Mesodermal cell (in vitro differentiated cells): ENCODE measurements around the gene PCNX3. TPM values are rescaled to one million over a fixed set of nuclear protein-coding genes. Genes with fewer than 3 reads are reported as not detected.

Source experiments
- H3K27ac ChIP-seq: 2 replicates; pipeline ENCODE4 v1.7.0; 2013; ENCODE audit warnings: mild to moderate bottlenecking, low read depth, low read length, moderate library complexity; ENCODE audit not compliant: severe bottlenecking
- H3K36me3 ChIP-seq: 2 replicates; pipeline ENCODE4 v1.7.1; 2013; ENCODE audit warnings: mild to moderate bottlenecking, low read length, moderate library complexity; ENCODE audit not compliant: control insufficient read depth, insufficient read depth
- H3K4me1 ChIP-seq: one replicate; pipeline ENCODE4 v1.7.1; 2013; ENCODE audit warnings: mild to moderate bottlenecking, low read length; ENCODE audit not compliant: insufficient read depth, control insufficient read depth, poor library complexity, severe bottlenecking
- H3K4me3 ChIP-seq: 2 replicates; pipeline ENCODE4 v1.7.0; 2013; ENCODE audit warnings: low read length, control low read depth, mild to moderate bottlenecking; ENCODE audit not compliant: insufficient read depth, poor library complexity, severe bottlenecking; ENCODE audit errors: extremely low read depth
- H3K9me3 ChIP-seq: 2 replicates; pipeline ENCODE4 v1.7.1; 2013; ENCODE audit warnings: mild to moderate bottlenecking, low read length, moderate library complexity; ENCODE audit not compliant: control insufficient read depth
- WGBS, 2 experiments: methylation state at CpG; one replicate each; pipeline ENCODE4 v1.1.5; 2013; ENCODE audit warnings: missing lambda C conversion rate in 2 of 2; ENCODE audit not compliant: insufficient coverage in 2 of 2; 5-methylcytosine and 5-hydroxymethylcytosine counted together
- polyA plus RNA-seq, 2 experiments: library from polyadenylated mRNA; stranded (reverse); fragments of 50-300 nt; gene quantifications; one replicate each; pipeline ENCODE4 v1.2.3, GENCODE V29; 2013

The PCNX3 gene
- polyA plus RNA-seq (2013, experiment 1 of 2), result 25.5 TPM
- polyA plus RNA-seq (2013, experiment 2 of 2), result 21.0 TPM

GRCh38 chr11:65615229-65615949 is at the start of gene PCNX3:
Gene PCNX3, plus strand, starts transcription at chr11:65615776. Its CDS starts 536 bp downstream, at chr11:65616312.
- WGBS, 2 experiments, result 0 to 1% methylated on average over 43 to 55 of the region's 55 CpGs

DNA sequence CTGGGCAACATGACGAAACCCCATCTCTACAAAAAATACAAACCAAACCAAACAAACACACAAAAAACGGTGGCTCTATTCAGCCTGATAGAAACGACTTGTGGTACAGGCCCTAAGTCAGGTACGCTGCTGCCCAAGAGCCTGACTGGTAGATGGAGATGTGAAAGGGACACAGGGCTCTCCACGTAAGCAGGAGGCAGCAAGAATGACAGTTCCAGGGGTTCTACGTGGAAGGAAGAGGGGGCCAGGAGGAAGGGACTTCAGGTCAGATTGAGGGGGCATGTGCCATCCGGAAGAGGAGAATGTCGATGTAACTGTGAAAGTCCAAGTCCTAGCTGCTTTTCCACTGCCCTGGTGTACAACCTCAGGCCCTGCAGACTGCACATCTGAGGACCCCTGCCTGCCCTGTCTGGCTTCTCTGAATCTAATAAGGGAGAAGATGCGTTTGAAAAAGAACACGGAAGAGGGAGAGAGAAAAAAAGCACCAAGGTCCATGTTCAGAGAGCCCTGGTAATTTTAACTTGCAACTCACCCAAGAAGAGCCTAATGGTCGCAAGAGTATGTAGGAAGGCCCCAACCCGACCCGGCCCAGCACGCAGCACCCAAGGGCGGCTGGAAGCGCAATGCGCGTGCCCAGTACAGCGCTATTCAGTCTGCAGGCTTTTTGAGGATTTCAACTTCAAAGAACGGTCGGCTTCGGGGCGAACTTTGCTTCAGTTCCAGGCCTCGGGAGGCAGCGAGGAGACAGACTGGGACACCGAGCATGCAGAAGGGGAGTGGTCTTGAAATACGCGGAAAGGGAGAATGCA is 46.2 kb upstream of the PCNX3 start:
- H3K4me3 ChIP-seq, result peak overlapping the region; percentile 96
- peak overlapping the region; percentile 87 for H3K27ac ChIP-seq
- H3K4me1 ChIP-seq, result peaks cover 27% of the 10 kb centered on the region
- H3K36me3 ChIP-seq, result peaks cover 12% of the 10 kb centered on the region
- 15 to 20% methylated on average over 26 of the region's 28 CpGs for WGBS, 2 experiments
- H3K9me3 ChIP-seq, result no peaks in the 10 kb centered on the region

More at GRCh38 chr11:65615229-65615949, at the start of gene PCNX3:
- Histone ChIP-seq H3K36me3 (peaks cover 57% of the 10 kb centered on the region), H3K9me3 (no peaks in the 10 kb centered on the region), H3K4me1 (peaks cover 36% of the 10 kb centered on the region), H3K4me3 (peak within 1 kb of the TSS; percentile 85), H3K27ac (peak within 1 kb of the TSS; percentile 83)

DNA sequence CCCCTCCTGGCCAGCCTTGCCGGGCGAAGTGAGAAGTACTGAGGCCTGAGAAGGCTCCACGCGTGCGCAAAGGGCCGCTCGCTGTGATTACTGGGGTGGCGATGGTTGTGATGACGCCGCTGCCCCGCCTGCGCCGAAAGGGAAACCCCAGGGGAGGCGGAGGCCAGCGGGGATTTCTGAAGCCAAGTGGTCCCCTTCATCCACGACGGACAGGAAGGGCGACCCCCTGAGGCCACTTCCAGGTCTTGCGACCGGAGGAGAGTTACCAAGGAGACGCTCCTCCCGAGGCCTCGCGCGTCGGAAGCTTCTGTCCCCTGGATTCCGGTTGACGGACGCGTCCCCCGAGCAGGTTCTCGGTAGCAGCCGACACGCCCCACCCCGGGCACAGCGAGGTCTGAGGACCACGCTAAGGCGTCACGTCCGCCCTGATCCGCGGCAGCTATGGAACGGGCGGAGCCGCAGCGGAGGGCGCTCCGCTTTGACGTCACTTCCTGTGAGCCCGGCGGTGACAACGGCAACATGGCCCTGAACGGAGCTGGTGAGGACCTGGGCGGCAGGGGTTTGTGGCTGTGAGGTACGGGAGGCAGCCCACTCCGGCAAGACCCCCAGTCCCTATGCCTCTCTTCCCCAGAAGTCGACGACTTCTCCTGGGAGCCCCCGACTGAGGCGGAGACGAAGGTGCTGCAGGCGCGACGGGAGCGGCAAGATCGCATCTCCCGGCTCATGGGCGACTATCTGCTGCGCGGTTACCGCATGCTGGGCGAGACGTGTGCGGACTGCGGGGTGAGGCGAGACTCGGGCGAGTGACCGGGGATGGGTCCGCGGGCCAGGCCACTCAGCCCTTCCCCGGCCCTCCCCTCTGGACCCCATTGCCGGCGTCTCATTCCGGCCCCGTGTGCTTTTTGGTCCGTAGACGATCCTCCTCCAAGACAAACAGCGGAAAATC is 45.3 kb upstream of the PCNX3 start, which contains the start of gene ZNRD2:
ZNRD2 (plus strand) TSS at position 505 of the 946 bp plus-strand sequence; CDS start at position 520, 15 bp downstream.
- 0% methylated on average over 57 to 77 of the region's 89 CpGs for WGBS, 2 experiments
- H3K9me3 ChIP-seq, result no peaks in the 10 kb centered on the region
- H3K4me1 ChIP-seq, result peaks cover 35% of the 10 kb centered on the region
- H3K27ac ChIP-seq, result peak within 1 kb of the TSS; percentile 87
- peaks cover 12% of the 10 kb centered on the region for H3K36me3 ChIP-seq
- peak within 1 kb of the TSS; percentile 96 for H3K4me3 ChIP-seq

- peaks cover 42% of the 10 kb centered on the region for H3K4me1 ChIP-seq
- H3K36me3 ChIP-seq, result peaks cover 12% of the 10 kb centered on the region
- WGBS, 2 experiments, result 92 to 94% methylated on average over 8 of the region's 9 CpGs
- H3K4me3 ChIP-seq, result peak overlapping the region; percentile 96
- H3K9me3 ChIP-seq, result no peaks in the 10 kb centered on the region
- H3K27ac ChIP-seq, result no peak overlapping the region
Observed at GRCh38 chr11:65571420-65571819, 44.2 kb upstream of the PCNX3 start.

DNA sequence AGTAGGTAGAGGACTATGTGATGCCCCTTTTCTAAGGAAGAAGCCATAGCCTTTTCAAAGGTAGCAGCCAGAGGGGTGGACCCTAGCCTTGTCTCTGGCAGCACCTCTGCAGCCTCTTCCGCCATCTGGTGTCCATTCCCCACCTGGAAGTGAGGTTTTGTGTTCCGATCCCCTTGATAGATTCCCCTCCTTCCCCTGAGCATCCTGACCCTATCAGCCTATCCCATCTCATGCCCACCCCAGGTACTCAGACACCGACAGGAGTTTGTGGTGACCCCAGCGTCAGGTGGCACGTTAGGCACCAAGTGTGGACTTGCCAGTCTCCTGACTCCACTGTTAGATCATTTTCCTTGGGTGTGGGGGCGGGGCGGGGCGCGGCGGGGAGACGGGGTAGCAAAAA is 43.6 kb upstream of the PCNX3 start:
- Histone ChIP-seq H3K9me3 (no peaks in the 10 kb centered on the region), H3K4me1 (peaks cover 47% of the 10 kb centered on the region), H3K4me3 (peak overlapping the region; percentile 44), H3K27ac (peak overlapping the region; percentile 64), H3K36me3 (peaks cover 12% of the 10 kb centered on the region)
- WGBS, 2 experiments, result 9 to 16% methylated on average over 8 to 11 of the region's 11 CpGs

- peak within 1 kb of the TSS; percentile 64 for H3K27ac ChIP-seq
- H3K36me3 ChIP-seq, result peaks cover 12% of the 10 kb centered on the region
- H3K4me3 ChIP-seq, result peak within 1 kb of the TSS; percentile 96
- H3K4me1 ChIP-seq, result peaks cover 53% of the 10 kb centered on the region
- 0 to 1% methylated on average over 48 to 62 of the region's 86 CpGs for WGBS, 2 experiments
- H3K9me3 ChIP-seq, result no peaks in the 10 kb centered on the region
Observed at GRCh38 chr11:65572356-65573051, 43.1 kb upstream of the PCNX3 start, which contains the start of gene FAM89B. Gene FAM89B, plus strand, starts transcription at chr11:65572538. Its CDS starts 132 bp downstream, at chr11:65572670.

- peaks cover 12% of the 10 kb centered on the region for H3K36me3 ChIP-seq
- H3K27ac ChIP-seq, result peak overlapping the region; percentile 41
- no peaks in the 10 kb centered on the region for H3K9me3 ChIP-seq
- peak overlapping the region; percentile 44 for H3K4me3 ChIP-seq
- H3K4me1 ChIP-seq, result peaks cover 55% of the 10 kb centered on the region
- 86 to 89% methylated on average over 18 to 22 of the region's 22 CpGs for WGBS, 2 experiments
Observed at GRCh38 chr11:65573391-65574079, 42.0 kb upstream of the PCNX3 start.

- peak overlapping the region; percentile 44 for H3K4me3 ChIP-seq
- peaks cover 12% of the 10 kb centered on the region for H3K36me3 ChIP-seq
- WGBS, 2 experiments, result 0 to 3% methylated on average over 23 to 42 of the region's 67 CpGs
- peak overlapping the region; percentile 75 for H3K27ac ChIP-seq
- no peaks in the 10 kb centered on the region for H3K9me3 ChIP-seq
- peaks cover 51% of the 10 kb centered on the region for H3K4me1 ChIP-seq
Observed at GRCh38 chr11:65574109-65574810, 41.3 kb upstream of the PCNX3 start.
